ENCODE data around the gene RPGRIP1.

The RPGRIP1 gene

DNA sequence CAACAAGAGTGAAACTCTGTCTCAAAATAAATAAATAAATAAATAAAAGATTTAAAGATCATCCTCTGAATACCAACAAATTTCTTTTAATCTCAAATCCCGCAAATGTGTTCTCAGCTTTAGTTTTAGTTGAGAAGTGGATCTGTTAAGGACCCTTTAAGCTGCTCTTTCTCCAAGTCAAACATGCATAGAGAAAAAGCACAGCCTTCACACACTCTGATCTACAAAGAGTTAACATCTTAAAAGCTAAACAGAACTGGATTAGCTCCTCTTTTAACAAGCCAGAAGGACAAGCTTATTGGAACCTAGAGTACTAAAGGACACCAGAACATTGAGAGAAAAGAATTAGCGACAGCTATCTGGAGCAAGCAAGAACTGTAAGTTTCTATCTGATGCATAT, at the start of gene RPGRIP1:
RPGRIP1 (plus strand) TSS at position 301 of the 400 bp plus-strand sequence. CDS start 7,894 bp downstream, outside the sequence.
- no peak within 1 kb of the TSS for H3K27ac Mint-ChIP-seq (ENCODE audit: low read depth)
- H3K36me3 Mint-ChIP-seq (ENCODE audit: insufficient read depth): no peaks in the 10 kb centered on the region
- peaks cover 11% of the 10 kb centered on the region for H3K27me3 Mint-ChIP-seq
- no peak within 1 kb of the TSS for H3K4me3 Mint-ChIP-seq
- H3K4me1 Mint-ChIP-seq: no peaks in the 10 kb centered on the region
- ATAC-seq (replicated peaks; ENCODE audit: extremely low read depth, poor library complexity, severe bottlenecking): no peak
- no peaks in the 10 kb centered on the region for H3K9me3 Mint-ChIP-seq
- no peak for DNase-seq (ENCODE audit: low spot score in 2 of 2)

DNA sequence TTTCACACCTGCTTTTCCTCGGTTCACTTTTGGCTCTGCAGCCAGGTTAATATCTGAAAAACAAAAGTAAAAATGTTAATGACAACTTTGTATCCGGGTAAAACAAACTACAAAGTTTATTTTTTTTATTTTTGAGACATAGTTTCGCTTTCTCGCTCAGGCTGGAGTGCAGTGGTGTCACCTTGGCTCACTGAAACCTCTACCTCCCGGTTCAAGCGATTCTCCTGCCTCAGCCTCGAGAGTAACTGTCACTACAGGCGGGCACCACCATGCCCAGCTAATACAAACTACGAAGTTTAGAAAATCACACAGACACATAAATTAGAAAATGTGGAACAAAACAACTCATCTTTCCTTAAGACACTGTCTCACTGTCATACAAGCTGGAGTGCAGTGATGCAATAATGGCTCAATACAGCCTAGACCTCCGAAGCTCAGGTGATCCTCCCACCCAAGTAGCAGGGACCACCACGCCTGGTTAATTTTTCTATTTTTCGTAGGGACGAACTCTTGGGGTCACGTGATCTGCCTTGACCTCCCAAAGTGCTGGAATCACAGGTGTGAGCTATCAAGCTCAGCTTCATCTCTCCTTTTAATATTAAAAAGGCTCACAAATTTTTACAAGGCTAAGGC, 48.7 kb upstream of the RPGRIP1 start:
- H3K36me3 Mint-ChIP-seq (ENCODE audit: insufficient read depth): peaks cover 87% of the 10 kb centered on the region
- H3K27me3 Mint-ChIP-seq: no peaks in the 10 kb centered on the region
- ATAC-seq (replicated peaks; ENCODE audit: extremely low read depth, poor library complexity, severe bottlenecking) (peak; percentile 50), DNase-seq (ENCODE audit: low spot score in 2 of 2) (peak in 1 of 2 donors; percentile 33)
- peak overlapping the region; percentile 76 for H3K4me3 Mint-ChIP-seq
- peaks cover 67% of the 10 kb centered on the region for H3K4me1 Mint-ChIP-seq
- no peaks in the 10 kb centered on the region for H3K9me3 Mint-ChIP-seq
- peak overlapping the region; percentile 95 for H3K27ac Mint-ChIP-seq (ENCODE audit: low read depth)

DNA sequence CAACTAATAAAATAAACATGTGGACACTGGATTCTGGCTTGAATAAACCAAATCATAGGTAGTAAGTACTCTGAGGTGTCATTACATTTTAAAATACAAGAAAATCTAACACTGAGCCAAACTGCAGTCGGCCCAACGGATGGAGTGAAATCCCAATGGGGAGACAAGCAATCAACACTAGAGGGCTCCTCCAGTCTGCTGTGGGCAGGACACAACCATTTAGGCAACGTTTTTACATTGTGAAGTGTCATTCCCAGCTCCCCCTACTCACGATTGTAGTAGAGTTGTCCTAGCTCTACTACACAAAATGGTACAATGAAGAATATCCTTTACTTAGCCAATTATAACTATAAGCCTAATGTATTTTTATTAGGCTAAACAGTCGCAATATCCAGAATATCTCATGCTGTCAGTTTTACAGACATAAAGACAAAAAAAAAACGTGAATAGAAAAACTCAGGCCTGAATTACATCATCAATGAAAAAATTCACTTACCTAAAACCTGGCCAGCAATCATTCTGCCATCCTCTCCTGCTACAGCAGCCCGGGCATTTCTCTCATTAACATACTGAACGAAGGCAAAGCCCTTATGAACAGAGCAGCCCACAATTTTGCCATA, 46.3 kb upstream of the RPGRIP1 start:
- H3K9me3 Mint-ChIP-seq: no peaks in the 10 kb centered on the region
- H3K4me3 Mint-ChIP-seq: peak overlapping the region; percentile 47
- no peak for ATAC-seq (replicated peaks; ENCODE audit: extremely low read depth, poor library complexity, severe bottlenecking)
- peaks cover 78% of the 10 kb centered on the region for H3K36me3 Mint-ChIP-seq (ENCODE audit: insufficient read depth)
- peak overlapping the region; percentile 86 for H3K27ac Mint-ChIP-seq (ENCODE audit: low read depth)
- H3K4me1 Mint-ChIP-seq: peaks cover 83% of the 10 kb centered on the region
- no peaks in the 10 kb centered on the region for H3K27me3 Mint-ChIP-seq
- no peak for DNase-seq (ENCODE audit: low spot score in 2 of 2)

DNA sequence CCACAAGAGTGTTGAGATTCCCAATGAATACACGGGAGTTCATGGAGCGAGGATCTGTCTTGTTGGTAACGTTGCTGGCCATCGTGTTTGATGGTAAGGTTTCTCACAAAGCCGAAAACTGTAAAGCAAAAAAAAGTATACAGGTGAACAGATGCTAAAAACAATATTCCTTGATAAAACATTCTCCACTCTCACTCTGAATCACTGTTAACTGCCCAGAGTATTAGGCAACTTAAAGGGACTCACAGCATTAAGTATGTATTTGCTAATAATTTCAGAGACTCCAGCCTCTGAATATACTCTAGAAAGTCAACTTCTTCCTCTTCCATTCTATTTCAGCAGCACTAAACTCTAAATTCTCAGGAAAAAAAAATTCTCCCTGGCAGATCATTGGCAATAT, 45.8 kb upstream of the RPGRIP1 start:
- peaks cover 89% of the 10 kb centered on the region for H3K4me1 Mint-ChIP-seq
- H3K27ac Mint-ChIP-seq (ENCODE audit: low read depth): peak overlapping the region; percentile 86
- peaks cover 79% of the 10 kb centered on the region for H3K36me3 Mint-ChIP-seq (ENCODE audit: insufficient read depth)
- ATAC-seq (replicated peaks; ENCODE audit: extremely low read depth, poor library complexity, severe bottlenecking): no peak
- no peak for DNase-seq (ENCODE audit: low spot score in 2 of 2)
- no peaks in the 10 kb centered on the region for H3K27me3 Mint-ChIP-seq
- peak overlapping the region; percentile 47 for H3K4me3 Mint-ChIP-seq
- H3K9me3 Mint-ChIP-seq: no peaks in the 10 kb centered on the region

DNA sequence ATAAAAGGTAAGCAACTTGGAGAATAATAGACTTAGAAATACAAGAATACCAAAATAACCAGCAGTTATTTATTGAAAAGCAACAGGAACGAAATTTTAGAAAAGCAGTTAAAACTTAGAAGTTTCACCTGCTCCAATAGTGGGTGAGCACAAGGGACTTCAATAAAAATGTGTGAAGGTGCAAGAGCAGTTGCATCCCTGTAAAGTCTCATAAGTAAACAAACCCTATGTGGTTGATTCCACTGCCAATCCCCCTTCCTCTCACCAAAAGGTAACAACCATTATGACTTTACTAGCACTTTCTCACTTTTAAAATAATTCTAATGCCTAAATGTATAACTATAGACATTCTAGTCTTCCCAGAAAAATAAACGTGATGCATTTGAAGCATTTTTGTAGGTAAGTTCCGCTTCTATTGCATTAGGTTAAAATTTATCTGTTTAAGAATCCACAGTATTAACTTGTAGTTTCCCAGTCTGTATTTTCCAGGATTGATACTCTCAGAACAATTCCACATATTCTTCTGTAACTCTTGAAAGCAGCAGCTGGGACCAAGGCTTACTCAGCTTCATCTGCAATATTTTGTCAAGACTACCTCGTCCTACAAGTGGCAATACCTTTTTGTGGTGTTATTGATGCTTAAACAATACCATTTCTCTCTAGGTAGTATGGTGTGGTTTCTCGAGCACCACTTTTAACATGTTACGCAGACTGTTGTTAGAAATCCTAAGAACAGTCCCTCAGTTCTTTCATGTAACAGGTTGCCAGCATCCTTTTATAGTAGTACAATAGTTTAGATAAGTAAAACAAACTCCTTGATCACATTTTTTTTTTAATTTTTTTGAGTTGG, 42.7 kb upstream of the RPGRIP1 start:
- no peaks in the 10 kb centered on the region for H3K9me3 Mint-ChIP-seq
- peak overlapping the region; percentile 44 for H3K27ac Mint-ChIP-seq (ENCODE audit: low read depth)
- no peaks in the 10 kb centered on the region for H3K27me3 Mint-ChIP-seq
- H3K4me3 Mint-ChIP-seq: peak overlapping the region; percentile 16
- DNase-seq (ENCODE audit: low spot score in 2 of 2) (no peak), ATAC-seq (replicated peaks; ENCODE audit: extremely low read depth, poor library complexity, severe bottlenecking) (no peak)
- H3K36me3 Mint-ChIP-seq (ENCODE audit: insufficient read depth): peaks cover 67% of the 10 kb centered on the region
- peaks cover 74% of the 10 kb centered on the region for H3K4me1 Mint-ChIP-seq

DNA sequence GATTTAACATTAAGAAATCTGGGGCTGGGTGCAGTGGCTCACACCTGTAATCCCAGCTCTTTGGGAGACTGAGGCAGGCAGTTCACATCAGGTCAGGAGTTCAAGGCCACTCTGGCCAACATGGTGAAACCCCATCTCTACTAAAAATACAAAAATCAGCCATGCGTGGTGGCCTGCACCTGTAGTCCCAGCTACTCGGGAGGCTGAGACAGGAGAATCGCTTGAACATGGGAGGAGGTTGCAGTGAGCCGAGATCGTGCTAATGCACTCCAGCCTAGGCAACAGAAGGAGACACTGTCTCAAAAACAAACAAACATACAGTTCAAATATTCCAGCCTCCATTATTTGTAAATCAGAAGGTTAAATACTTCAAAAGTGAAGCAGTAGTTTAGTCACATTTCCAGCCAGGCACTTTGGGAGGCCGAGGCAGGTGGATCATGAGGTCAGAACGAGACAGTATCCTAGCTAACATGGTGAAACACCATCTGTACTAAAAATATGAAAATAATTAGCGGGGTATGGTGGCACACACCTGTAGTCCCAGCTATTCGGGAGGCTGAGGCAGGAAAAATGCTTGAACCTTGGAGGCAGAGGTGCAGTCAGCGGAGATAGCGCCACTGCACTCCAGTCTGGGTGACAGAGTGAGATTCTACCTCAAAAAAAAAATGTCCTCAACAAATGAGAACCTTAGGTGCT, 40.9 kb upstream of the RPGRIP1 start:
- Mint-ChIP-seq H3K4me3 (no peak overlapping the region), H3K9me3 (no peaks in the 10 kb centered on the region), H3K27me3 (no peaks in the 10 kb centered on the region), H3K36me3 (ENCODE audit: insufficient read depth) (peaks cover 62% of the 10 kb centered on the region), H3K27ac (ENCODE audit: low read depth) (no peak overlapping the region), H3K4me1 (peaks cover 77% of the 10 kb centered on the region)
- ATAC-seq (replicated peaks; ENCODE audit: extremely low read depth, poor library complexity, severe bottlenecking) (no peak), DNase-seq (ENCODE audit: low spot score in 2 of 2) (no peak)

DNA sequence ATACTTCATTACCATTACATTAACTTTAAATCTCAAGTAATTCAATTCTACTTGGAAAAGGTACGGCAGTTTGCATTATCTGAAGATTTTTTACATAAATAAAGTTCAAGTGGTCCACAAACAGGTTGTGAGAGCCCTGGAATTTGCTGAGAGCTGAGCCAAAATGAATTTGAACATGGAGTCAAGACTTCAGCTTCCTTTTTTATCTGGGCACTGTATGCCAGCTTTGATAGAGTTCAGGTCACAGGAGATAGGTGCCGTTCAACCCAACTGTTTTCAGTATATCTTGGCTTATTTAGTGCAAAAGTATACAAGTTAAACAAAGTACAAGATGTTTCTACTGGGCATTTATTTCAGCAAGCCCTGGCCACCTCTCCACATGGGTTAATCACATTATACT, 39.5 kb upstream of the RPGRIP1 start:
- H3K4me3 Mint-ChIP-seq: peak overlapping the region; percentile 6
- peaks cover 70% of the 10 kb centered on the region for H3K4me1 Mint-ChIP-seq
- peak overlapping the region; percentile 61 for H3K27ac Mint-ChIP-seq (ENCODE audit: low read depth)
- no peaks in the 10 kb centered on the region for H3K9me3 Mint-ChIP-seq
- ATAC-seq (replicated peaks; ENCODE audit: extremely low read depth, poor library complexity, severe bottlenecking) (no peak), DNase-seq (ENCODE audit: low spot score in 2 of 2) (no peak)
- peaks cover 63% of the 10 kb centered on the region for H3K36me3 Mint-ChIP-seq (ENCODE audit: insufficient read depth)
- no peaks in the 10 kb centered on the region for H3K27me3 Mint-ChIP-seq

DNA sequence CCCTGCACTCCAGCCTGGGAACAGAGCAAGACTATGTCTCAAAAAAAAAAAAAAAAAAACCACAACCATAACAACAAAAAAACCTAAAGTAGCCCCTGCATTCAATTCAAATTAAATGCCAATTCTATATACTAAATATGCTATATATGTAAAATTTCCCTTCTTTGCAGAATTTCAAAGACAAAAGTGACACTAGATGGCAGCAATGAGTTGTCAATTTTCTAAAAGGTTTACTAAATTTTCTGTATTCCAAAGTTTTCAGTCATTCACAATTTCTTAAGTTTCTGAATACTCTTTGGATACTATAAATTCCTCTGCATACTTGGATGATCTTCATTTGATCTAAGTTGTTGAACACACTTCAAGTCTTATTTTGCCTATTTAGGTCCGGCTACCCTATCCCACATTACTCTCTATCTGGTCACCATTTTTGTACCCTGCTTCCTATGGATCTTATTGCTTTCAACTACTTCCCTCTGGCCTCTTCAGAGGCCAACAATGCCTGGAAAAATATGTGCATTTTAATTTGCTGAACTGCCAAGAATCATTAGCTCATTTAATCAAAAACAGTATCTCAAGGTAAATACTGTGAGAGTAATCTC, 38.6 kb upstream of the RPGRIP1 start:
- Mint-ChIP-seq H3K27me3 (no peaks in the 10 kb centered on the region), H3K9me3 (no peaks in the 10 kb centered on the region), H3K36me3 (ENCODE audit: insufficient read depth) (peaks cover 64% of the 10 kb centered on the region), H3K4me1 (peaks cover 67% of the 10 kb centered on the region), H3K27ac (ENCODE audit: low read depth) (peak overlapping the region; percentile 61), H3K4me3 (no peak overlapping the region)
- DNase-seq (ENCODE audit: low spot score in 2 of 2) (no peak), ATAC-seq (replicated peaks; ENCODE audit: extremely low read depth, poor library complexity, severe bottlenecking) (no peak)

DNA sequence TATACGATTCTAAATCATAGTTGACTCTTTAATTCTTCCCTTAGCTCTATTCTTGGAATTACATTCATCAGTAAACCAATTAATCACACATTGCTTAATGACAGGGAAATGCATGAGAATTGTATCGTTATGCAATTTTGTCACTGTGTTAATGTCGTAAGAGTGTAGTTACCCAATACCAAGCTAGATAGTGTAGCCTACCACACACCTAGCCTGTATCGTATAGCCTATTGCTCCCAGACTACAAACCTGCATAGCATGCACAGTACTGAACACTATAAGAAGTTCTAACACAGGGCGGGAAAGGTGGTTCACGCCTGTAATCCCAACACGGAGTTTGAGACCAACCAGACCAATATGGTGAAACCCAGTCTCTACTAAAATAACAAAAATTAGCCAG, 35.3 kb upstream of the RPGRIP1 start:
- Mint-ChIP-seq H3K27me3 (no peaks in the 10 kb centered on the region), H3K27ac (ENCODE audit: low read depth) (peak overlapping the region; percentile 74), H3K4me3 (no peak overlapping the region), H3K9me3 (no peaks in the 10 kb centered on the region), H3K36me3 (ENCODE audit: insufficient read depth) (peaks cover 70% of the 10 kb centered on the region), H3K4me1 (peaks cover 63% of the 10 kb centered on the region)
- ATAC-seq (replicated peaks; ENCODE audit: extremely low read depth, poor library complexity, severe bottlenecking): no peak
- no peak for DNase-seq (ENCODE audit: low spot score in 2 of 2)

DNA sequence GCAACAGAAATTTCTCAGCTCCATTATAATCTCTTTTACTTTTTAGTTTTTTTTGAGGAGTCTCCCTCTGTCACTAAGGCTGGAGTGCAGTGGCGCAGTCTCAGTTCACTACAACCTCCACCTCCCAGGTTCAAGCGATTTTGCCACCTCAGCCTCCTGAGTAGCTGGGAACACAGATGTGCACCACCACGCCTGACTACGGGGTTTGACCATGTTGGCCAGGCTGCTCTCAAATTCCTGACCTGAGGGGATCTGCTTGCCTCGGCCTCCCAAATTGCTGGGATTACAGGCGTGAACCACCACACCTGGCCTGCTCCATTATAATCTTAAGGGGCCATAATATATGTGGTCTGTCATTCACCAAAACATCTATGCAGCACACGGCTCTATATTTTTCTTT, 34.1 kb upstream of the RPGRIP1 start:
- Mint-ChIP-seq H3K4me3 (no peak overlapping the region), H3K36me3 (ENCODE audit: insufficient read depth) (peaks cover 78% of the 10 kb centered on the region), H3K4me1 (peaks cover 65% of the 10 kb centered on the region), H3K27me3 (no peaks in the 10 kb centered on the region), H3K9me3 (no peaks in the 10 kb centered on the region), H3K27ac (ENCODE audit: low read depth) (no peak overlapping the region)
- ATAC-seq (replicated peaks; ENCODE audit: extremely low read depth, poor library complexity, severe bottlenecking) (no peak), DNase-seq (ENCODE audit: low spot score in 2 of 2) (no peak)

DNA sequence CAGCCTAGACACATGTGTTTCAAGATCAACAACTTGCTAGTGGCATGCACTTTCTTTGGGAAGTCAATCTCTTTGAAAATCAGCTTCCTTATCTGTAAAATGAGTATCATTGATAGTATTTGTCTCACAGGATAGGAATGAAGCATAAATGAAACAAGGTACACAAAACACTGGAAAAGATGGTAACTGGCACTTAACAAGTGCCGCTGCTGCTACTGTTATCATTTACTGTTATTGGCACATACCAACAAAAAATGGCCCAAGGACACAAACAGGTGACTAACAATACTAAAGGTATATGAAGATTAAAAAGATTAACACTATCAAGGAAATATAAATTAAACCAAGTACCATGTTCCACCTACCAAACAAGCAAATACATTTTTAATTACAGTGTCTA, 31.5 kb upstream of the RPGRIP1 start:
- no peak for ATAC-seq (replicated peaks; ENCODE audit: extremely low read depth, poor library complexity, severe bottlenecking)
- H3K9me3 Mint-ChIP-seq: no peaks in the 10 kb centered on the region
- H3K36me3 Mint-ChIP-seq (ENCODE audit: insufficient read depth): peaks cover 83% of the 10 kb centered on the region
- no peak for DNase-seq (ENCODE audit: low spot score in 2 of 2)
- peaks cover 49% of the 10 kb centered on the region for H3K4me1 Mint-ChIP-seq
- H3K27me3 Mint-ChIP-seq: no peaks in the 10 kb centered on the region
- no peak overlapping the region for H3K27ac Mint-ChIP-seq (ENCODE audit: low read depth)
- H3K4me3 Mint-ChIP-seq: no peak overlapping the region

DNA sequence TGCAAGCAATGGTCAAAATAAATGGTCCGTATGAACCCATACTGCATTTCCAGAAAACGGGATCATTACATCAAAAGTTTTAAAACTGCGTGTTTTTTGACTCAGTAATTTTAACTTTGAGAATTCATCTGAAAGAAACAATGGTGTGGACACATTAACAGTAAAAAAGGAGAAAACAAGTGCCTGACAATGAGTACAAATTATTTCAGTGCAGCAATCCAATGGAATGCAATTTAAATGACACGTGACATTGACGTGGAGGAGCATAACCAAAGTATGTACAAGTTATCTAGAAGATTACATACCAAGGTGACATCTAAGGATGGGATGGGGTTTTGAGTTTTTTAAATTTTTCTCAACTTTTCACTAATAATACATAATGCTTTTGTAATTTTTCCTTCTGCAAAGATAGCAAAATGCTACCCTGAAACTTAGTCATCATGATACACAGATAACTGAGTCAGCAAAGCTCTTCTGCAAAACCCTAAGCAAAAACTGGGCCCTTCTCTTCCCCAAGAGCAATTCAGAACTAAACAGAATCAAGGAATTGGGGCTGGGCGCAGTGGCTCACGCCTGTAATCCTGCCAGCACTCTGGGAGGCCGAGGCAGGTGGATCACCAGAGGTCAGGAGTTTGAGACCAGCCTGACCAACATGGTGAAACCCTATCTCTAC, 31.0 kb upstream of the RPGRIP1 start:
- H3K4me1 Mint-ChIP-seq: peaks cover 48% of the 10 kb centered on the region

More for the DNA sequence above, 31.0 kb upstream of the RPGRIP1 start:
- Mint-ChIP-seq H3K27me3 (no peaks in the 10 kb centered on the region), H3K36me3 (ENCODE audit: insufficient read depth) (peaks cover 87% of the 10 kb centered on the region), H3K4me3 (no peak overlapping the region), H3K9me3 (no peaks in the 10 kb centered on the region), H3K27ac (ENCODE audit: low read depth) (no peak overlapping the region)
- no peak for ATAC-seq (replicated peaks; ENCODE audit: extremely low read depth, poor library complexity, severe bottlenecking)
- DNase-seq (ENCODE audit: low spot score in 2 of 2): no peak

Data from central memory CD8-positive, alpha-beta T cell (primary cell).